ENCODE data around the gene SCAPER.
"Not testable (repeated sequence)": the region's sequence is repeated elsewhere in the genome, so short reads cannot be mapped to it uniquely, and the experiment has no call there.

SCAPER gene

GRCh38 chr15:76553564-76553963 lies 351.6 kb downstream of the SCAPER start:
- no peak for DNase-seq

GRCh38 chr15:76553102-76553501 lies 352.0 kb downstream of the SCAPER start:
- no peak for DNase-seq

- no peak for DNase-seq
Measured at GRCh38 chr15:76546805-76547204, 358.3 kb downstream of the SCAPER start.

GRCh38 chr15:76533995-76534394 lies 371.1 kb downstream of the SCAPER start:
- DNase-seq: no peak

GRCh38 chr15:76533060-76533820 lies 371.9 kb downstream of the SCAPER start:
- no peak for DNase-seq

- no peak for DNase-seq
Measured at GRCh38 chr15:76529911-76530310, 375.2 kb downstream of the SCAPER start.

GRCh38 chr15:76526111-76526510 lies 379.0 kb downstream of the SCAPER start:
- no peak for DNase-seq

- no peak for DNase-seq
Measured at GRCh38 chr15:76517910-76518309, 387.2 kb downstream of the SCAPER start.

GRCh38 chr15:76514282-76514681 lies 390.9 kb downstream of the SCAPER start:
- DNase-seq: no peak

GRCh38 chr15:76512971-76513370 lies 392.2 kb downstream of the SCAPER start:
- DNase-seq: no peak

- DNase-seq: not testable (repeated sequence)
Measured at GRCh38 chr15:76510663-76511062, 394.5 kb downstream of the SCAPER start.

GRCh38 chr15:76503804-76504203 lies 401.3 kb downstream of the SCAPER start:
- DNase-seq: no peak

GRCh38 chr15:76503121-76503520 lies 402.0 kb downstream of the SCAPER start:
- no peak for DNase-seq

- no peak for DNase-seq
Measured at GRCh38 chr15:76502678-76503077, 402.5 kb downstream of the SCAPER start.

- DNase-seq: not testable (repeated sequence)
Measured at GRCh38 chr15:76502185-76502584, 403.0 kb downstream of the SCAPER start.

GRCh38 chr15:76501726-76502125 lies 403.4 kb downstream of the SCAPER start:
- no peak for DNase-seq

- no peak for DNase-seq
Measured at GRCh38 chr15:76501011-76501410, 404.1 kb downstream of the SCAPER start.

- DNase-seq: no peak
Measured at GRCh38 chr15:76495487-76495886, 409.7 kb downstream of the SCAPER start.

- DNase-seq: no peak
Measured at GRCh38 chr15:76492538-76492937, 412.6 kb downstream of the SCAPER start.

- no peak for DNase-seq
Measured at GRCh38 chr15:76483752-76484151, 421.4 kb downstream of the SCAPER start.

- no peak for DNase-seq
Measured at GRCh38 chr15:76483018-76483417, 422.1 kb downstream of the SCAPER start.

- no peak for DNase-seq
Measured at GRCh38 chr15:76480267-76480666, 424.9 kb downstream of the SCAPER start.

- DNase-seq: no peak
Measured at GRCh38 chr15:76470691-76471090, 434.4 kb downstream of the SCAPER start.

GRCh38 chr15:76468722-76469121 lies 436.4 kb downstream of the SCAPER start:
- no peak for DNase-seq

GRCh38 chr15:76467136-76467535 lies 438.0 kb downstream of the SCAPER start:
- DNase-seq: no peak

Measured in CD4-positive, alpha-beta T cell treated with Interferon alpha-2 for 1 hour (primary cell).